ENCODE results near the gene WNT9B.

DNA sequence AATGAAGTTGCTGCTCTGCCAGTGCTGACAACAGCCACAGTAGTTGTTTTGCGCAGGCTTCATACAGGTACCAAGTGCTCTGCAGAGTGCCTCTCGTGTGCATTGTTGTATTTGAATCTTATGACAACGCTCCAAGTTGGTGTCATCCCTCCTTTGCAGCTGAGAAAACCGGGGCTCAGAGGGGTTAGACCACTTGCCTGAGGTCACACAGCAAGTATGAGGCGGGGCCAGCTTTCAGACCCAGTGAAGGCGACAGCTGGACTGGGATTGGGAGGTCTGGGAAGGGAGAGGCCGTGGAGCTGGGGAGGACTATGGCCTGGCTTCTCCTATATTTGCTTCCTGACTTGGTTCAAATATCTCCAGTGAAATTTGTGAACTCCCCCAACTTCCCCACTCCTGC lies 33.2 kb downstream of the WNT9B start:
- TF ChIP-seq, protein P1, sequence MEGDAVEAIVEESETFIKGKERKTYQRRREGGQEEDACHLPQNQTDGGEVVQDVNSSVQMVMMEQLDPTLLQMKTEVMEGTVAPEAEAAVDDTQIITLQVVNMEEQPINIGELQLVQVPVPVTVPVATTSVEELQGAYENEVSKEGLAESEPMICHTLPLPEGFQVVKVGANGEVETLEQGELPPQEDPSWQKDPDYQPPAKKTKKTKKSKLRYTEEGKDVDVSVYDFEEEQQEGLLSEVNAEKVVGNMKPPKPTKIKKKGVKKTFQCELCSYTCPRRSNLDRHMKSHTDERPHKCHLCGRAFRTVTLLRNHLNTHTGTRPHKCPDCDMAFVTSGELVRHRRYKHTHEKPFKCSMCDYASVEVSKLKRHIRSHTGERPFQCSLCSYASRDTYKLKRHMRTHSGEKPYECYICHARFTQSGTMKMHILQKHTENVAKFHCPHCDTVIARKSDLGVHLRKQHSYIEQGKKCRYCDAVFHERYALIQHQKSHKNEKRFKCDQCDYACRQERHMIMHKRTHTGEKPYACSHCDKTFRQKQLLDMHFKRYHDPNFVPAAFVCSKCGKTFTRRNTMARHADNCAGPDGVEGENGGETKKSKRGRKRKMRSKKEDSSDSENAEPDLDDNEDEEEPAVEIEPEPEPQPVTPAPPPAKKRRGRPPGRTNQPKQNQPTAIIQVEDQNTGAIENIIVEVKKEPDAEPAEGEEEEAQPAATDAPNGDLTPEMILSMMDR (IDR thresholded peaks at IDR 0.05; ENCODE audit: poor library complexity), result no peak
- TF ChIP-seq EZH2 (IDR thresholded peaks at IDR 0.05; ENCODE audit: borderline replicate concordance) (no peak), EZH2phosphoT487 (IDR thresholded peaks at IDR 0.05; ENCODE audit: low read depth, severe bottlenecking, unreplicated experiment) (no peak)

Measured in hepatocyte (in vitro differentiated cells).